GM12801 (cell line): ENCODE measurements around the gene SUGCT.

ENCODE experiments used
- TF ChIP-seq, protein P1 (sequence below): IDR thresholded peaks from one replicate; pipeline ENCODE4 v1.5.1; 2011; ENCODE audit warnings: control low read depth; ENCODE audit not compliant: insufficient read length; ENCODE audit errors: extremely low read depth

SUGCT gene

GRCh38 chr7:40839881-40840280, 705.1 kb downstream of the SUGCT start:
- TF ChIP-seq, protein P1, sequence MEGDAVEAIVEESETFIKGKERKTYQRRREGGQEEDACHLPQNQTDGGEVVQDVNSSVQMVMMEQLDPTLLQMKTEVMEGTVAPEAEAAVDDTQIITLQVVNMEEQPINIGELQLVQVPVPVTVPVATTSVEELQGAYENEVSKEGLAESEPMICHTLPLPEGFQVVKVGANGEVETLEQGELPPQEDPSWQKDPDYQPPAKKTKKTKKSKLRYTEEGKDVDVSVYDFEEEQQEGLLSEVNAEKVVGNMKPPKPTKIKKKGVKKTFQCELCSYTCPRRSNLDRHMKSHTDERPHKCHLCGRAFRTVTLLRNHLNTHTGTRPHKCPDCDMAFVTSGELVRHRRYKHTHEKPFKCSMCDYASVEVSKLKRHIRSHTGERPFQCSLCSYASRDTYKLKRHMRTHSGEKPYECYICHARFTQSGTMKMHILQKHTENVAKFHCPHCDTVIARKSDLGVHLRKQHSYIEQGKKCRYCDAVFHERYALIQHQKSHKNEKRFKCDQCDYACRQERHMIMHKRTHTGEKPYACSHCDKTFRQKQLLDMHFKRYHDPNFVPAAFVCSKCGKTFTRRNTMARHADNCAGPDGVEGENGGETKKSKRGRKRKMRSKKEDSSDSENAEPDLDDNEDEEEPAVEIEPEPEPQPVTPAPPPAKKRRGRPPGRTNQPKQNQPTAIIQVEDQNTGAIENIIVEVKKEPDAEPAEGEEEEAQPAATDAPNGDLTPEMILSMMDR: no peak

- TF ChIP-seq, protein P1: no peak
Measured at GRCh38 chr7:40840990-40841389, 706.2 kb downstream of the SUGCT start.

DNA sequence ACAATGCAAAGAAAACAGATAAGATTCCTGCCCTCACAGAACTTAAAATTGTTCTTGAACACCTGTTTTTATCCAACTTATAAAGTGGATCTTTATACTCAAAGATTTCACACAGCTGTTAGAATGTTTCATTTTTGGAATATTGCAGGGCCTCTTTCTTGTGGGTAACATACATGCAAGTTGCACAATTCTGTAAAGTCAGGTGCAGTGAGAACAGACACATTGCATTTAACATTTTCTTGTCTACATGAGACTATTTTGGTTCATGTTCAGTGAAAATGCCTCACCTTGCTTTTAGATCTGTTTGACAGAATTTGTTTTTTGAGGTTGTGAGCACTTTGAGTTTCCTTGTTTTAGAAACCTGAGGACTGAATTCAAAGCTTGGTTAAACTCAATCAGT, 707.8 kb downstream of the SUGCT start:
- TF ChIP-seq, protein P1: no peak

- TF ChIP-seq, protein P1: no peak
Measured at GRCh38 chr7:40843338-40843985, 708.7 kb downstream of the SUGCT start.

- TF ChIP-seq, protein P1: no peak
Measured at GRCh38 chr7:40845943-40846342, 711.1 kb downstream of the SUGCT start.

GRCh38 chr7:40847921-40848320, 713.1 kb downstream of the SUGCT start:
- TF ChIP-seq, protein P1: no peak

DNA sequence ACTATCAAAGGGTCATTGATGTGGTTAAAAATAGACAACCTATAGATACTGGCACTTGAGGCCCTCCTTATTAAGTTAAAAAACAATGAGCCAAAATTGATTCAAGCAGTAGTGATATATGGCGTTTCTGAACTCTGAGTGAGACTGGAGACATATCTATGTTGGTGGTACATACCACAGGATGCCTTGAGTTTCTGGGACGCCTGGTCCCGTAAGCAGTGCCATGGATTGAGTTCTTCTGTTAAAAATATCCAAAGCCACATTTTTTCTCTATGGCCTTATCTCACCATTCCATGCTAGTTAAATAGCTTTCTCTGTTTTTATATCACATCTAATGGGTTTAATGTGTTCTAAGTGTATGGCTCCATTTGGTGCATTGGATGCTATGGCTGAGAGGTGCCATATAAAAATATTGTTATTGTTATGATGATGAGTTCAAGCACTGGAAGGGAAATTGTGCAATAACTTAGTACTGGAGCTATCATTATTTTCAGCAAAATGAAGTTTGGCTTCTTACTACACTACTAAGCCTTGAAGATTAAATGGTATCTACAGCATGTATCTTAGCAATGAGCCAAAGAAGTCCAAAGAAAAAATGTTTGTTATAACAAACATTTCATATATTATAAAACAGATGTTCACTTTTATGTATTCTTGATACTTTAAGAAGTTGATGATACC, 713.9 kb downstream of the SUGCT start:
- TF ChIP-seq, protein P1: no peak
